Stimulated activated CD4-positive, alpha-beta T cell treated with anti-CD3 and anti-CD28 coated beads, Interleukin-2, amount 100 ng/mL, for 24 hours (primary cell): ENCODE measurements around the gene CAMK1D.

Experiments
- DNase-seq, 2 donors: peaks; one replicate each; pipeline ENCODE4 v3.0.0-alpha.2; 2020

The CAMK1D gene

DNA sequence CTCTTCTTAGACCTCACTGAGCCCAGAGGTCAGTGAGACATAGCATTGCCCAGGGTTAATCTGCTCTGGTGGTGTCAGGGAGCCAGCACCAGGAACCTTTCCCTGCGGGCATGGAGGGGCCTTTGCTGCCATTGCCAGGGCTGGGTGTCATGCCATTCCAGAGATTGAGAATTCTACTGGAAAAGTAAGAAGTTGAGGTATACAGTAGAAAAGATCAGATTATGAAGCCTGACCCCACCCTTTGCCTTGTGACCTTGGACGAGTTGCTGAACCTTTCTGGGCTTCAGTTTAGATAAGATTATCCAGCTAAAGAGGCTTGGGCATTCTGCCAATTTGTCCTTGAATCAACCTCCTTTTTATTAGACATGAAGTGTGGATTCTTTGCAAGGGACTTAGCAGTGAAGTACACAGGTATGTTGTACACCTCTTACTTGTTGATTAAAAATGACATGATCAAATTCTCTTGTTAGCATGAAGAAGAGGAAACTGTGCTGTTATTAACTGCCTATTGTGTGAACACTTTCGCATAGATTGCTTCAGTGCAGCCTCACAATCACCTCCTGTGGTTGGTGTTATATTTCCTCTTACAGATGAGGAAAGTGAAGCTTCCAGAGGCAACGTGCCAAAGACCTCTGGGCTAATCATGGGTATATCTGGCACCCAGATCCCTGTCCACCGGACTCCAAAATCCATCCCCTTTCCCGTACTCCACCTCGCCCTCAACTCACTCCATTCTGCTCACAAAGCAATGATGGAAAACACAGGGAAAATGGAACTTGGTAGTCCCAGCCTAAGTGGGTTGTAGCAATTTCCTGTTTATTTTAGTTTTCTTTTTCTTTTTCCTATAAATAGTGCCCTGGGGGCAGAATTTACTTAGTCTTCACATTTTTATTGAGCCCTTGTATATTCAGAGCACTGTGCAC, 151.3 kb downstream of the CAMK1D start:
- no peak for DNase-seq

DNA sequence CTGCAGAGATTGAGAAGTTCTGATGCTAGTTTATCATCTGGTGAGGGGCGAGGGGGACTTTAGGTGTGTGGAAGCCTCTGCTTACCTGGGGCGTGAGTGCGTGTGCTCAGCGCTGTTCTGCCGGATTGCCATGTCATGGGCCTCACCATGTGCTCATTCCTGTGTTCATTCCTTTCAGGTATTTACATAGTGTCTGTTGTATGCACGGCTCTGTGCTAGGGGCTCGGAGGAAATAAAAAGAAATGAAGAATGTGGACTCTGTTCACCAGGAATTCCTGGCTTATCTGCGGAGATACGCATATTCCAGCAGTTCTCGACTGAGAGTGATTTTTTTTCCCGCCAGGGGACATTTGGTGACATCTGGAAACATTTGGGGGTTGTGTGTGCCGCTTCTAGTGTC, 152.0 kb downstream of the CAMK1D start:
- no peak for DNase-seq

DNA sequence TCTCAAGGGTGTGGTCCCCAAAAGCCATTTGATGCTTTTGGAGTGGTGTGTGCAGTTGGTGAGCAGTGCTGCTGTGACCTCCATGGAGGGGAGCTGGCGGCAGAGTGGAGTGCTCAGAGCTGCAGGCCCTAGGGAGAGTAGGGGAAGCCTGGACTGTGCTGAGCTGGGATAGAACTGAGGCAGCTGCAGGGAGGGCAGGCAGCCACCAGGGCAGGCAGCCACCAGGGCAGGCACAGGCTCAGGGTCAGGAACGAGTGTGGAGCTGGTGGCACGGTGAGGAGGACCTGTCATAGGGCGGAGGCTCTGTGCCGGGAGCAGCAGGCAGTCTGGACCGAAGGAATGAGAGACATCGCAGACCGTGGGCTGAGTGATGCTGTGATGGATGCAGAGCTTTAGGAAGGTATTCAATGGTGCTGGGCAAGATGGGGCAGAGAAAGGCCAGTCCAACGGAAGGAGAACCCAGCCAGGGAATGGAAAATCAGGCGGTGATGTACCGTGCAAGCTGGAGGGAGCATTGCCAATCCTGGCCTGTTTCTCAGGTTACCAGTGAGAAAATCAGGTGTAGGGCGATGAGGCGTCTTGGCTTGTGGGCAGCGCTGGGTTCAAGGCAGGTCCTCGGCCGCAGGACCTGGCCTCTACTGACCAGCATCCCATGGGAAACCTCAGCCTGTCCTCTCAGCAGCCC, 152.6 kb downstream of the CAMK1D start:
- no peak for DNase-seq

DNA sequence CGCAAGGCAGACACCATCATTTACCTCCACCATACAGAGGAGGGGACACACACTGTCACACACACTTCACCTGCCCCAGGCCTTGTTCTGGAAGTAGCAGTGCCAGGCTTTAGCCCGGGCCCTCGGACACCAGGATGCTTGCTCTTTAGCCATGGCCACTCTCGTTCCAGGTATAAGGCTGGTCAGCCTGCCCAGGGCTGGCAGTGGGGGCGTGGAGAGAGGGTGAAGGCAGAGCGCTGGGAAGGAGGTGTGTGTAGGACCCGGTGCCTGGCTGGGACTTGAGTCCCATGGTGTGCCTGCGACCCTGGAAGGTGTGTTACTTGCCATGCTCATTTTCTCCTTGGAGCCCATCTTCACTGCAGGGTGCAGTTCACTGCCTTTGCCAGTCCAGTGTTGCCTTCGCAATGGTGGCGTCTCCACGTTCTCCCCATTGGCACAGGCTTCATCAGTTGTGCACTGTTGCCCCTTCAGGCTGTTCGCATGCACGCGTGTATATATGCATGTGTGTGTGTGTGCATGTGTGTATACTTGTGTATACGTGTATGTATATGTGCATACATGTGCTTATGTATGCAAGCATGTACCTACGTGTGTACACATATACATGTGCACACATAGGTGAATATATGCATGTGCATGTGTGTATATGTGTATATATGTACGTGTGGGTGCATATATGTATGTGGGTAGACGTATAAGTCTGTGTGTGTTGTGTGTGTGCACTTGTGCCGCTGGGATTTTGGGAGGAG, 153.4 kb downstream of the CAMK1D start:
- no peak for DNase-seq

DNA sequence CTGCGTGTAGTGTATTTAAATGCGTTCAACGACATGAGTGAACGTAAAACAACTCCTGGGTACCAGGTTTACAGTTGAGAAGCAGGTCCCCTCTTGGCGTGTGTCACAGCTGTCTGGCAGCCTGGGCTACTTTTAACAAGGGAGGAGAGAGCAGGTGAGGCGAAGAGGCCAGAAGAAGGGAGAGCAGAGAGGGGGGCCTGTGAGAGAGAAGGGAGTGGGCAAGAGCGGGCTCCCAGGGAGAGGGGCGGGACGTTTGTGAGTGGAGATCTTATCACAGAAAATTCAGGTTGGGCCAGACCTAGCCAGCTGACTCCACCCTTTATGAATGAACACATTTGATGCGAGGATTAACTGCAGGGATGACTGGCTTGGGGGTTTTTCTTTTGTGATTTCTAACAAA, 154.0 kb downstream of the CAMK1D start:
- DNase-seq = no peak

DNA sequence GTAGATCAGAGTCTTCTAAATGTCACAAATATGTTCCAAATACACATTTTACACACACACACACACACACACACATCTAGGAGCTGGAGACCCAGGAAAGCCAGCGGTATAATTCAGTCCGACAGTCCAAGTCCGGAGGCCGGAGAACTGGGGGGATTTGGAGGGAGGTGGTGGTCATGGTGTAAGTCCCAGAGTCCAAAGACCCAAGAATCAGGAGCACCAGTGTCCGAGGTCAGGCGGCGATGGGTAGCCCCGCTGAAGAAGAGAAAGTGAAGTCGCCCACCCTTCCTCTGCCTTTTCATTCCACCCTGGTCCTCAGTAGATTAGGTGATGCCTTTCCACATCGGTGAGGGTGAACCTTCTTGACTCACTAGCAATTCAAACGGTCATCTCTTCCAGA, 154.8 kb downstream of the CAMK1D start:
- DNase-seq = no peak

DNA sequence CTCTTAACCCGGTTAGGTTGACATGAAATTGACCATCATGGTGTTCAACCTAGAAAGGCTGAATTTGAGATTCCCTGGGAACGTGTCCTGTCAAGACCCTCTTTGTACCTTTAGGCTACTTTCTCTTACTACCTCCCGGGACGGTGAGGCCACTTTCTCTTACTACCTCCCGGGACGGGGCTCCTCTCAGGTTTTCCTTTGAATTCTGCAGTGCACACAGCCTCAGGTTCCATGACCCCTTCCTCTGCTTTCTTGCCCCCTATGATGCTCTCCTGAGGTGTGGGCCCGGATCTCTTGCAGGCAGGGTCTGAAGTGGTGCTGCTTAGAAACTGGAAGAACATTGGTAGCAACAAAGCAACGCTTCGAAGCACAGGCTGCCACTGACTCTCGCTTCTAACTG, 155.3 kb downstream of the CAMK1D start:
- no peak for DNase-seq

DNA sequence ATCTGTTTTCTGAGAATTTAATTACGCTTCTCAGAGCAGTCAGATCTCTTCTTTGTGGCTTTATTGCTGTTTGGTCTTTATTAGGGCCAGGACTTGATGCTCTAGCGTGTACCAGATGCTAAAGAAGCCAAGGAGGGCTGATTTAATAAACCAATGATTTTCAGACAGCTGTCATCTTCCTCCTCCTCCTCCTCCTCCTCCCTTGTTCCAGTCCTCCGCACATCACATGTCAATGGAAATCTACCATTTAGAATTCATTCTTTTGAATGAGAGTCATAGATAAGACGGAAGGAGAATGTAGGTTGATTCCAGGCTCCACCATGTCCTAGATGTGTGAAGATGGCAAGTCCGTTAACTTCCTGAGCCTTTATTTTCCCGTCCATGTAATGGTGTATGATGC, 156.3 kb downstream of the CAMK1D start:
- no peak for DNase-seq

DNA sequence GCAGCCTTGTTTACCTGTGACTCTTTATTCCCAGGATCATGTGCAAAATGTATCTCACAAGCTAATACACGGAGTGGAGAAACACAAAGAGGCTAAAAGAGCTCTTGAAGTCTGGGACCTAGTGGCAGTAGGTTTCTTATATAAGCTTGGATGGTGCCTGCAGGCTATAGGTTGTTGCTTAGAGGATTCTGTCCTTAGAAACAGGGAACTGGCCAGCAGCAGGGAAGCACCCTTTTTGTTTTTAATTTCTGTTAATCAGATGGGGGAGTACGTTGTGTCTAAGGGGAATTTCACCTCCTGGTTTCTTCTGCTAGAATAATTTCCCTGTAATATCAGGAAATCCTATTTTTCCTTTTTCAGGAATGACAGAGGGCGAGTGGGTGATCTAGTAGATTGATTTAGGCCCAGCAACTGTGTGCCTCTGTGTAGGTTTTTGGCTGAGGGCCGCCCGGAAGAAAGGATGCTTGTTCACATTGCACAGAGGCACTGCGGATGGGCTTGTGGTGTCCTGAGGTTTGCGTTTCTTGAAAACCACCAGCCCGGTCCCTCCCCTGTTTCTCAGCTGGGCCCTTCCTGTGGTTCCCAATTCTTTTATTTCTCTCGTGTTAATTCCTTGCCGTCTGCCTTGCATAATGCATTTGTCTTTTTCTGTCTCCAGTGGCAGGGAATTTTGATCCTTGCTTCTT, 158.0 kb downstream of the CAMK1D start:
- DNase-seq = no peak

DNA sequence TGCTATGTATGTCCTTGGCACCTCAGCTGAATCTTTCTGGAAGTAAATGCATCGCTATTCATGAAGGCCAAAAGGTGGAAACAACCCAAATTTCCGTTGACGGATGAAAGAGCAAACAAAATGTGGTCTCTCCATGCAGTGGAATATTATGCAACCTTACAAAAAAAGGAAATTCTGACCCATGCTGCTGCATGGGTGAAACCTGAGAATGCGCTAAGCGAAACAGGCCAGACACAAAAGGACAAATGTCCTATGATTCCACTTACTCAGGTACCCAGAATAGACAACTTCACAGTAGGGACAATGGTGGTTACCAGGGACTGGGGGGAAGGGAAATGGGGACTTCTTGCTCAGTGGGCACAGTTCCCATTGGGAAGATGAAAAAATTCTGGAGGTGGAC, 158.8 kb downstream of the CAMK1D start:
- no peak for DNase-seq

DNA sequence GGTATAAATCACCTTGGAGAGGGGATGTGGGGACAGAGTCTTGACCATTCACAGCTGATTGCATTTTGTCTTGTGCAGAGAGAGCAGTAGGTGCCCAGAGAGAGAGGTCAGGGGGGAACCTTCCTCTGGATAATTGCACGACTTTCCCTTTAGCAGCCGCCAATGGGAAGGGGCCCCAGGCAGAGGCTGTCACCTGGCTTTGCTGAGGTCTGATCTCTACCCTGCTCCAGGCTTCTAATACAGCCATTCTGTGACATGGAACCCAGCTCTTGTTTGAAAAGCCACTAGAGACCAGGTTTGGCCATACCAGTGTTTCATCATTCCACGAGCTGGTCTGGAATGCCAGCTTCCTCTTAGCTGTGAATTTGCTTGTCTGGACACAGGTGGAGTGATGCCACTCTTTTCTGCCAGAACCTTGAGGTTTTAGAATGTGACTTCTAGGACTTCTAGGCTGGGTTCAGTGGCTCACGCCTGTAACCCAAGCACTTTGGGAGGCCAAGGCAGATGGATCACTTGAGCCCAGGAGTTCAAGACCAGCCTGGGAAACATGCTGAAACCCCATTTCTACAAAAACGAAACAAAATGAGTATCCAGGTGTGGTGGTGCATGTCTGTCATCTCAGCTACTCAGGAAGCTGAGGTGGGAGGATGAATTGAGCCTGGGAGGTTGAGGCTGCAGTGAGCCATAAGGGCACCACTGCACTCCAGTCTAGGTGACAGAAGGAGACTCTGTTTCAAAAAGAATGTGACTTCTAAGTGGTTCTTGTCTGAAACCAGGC, 159.9 kb downstream of the CAMK1D start:
- DNase-seq = no peak

DNA sequence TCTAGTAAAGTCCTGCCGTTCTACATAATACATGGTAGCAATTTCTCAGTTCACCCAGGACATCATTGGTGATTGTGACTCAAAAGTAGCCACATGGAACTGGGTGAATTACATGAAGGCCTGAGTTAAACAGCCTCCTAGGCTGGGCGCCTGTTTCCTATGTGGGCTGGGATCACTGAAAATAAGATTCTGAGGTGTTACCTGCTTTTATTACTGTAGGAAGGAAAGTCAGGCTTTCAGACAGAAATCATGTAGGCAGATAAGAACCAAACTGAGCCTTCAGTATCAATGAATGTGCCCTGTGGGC, 160.4 kb downstream of the CAMK1D start:
- DNase-seq = no peak

DNA sequence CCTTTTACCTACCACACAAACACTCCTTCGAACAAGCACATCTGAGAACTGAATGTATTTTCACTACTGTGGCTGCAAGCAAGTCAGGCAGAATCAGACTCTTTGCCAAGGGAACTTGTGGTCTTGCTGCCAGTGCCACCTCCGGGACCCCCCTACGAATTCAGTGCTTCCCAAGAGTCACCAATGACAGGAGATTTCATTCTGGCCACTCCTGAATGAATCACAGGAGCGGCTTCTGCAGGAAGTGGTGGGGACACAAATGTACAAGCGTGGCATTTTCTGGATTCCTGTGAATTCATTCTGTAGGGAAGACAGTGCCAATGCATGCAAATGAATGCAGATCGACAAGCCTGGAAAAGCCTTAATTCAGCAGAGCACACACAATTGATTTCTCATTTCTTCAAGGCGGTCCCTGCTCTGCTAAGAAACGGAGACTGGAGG, 161.2 kb downstream of the CAMK1D start:
- DNase-seq = no peak

DNA sequence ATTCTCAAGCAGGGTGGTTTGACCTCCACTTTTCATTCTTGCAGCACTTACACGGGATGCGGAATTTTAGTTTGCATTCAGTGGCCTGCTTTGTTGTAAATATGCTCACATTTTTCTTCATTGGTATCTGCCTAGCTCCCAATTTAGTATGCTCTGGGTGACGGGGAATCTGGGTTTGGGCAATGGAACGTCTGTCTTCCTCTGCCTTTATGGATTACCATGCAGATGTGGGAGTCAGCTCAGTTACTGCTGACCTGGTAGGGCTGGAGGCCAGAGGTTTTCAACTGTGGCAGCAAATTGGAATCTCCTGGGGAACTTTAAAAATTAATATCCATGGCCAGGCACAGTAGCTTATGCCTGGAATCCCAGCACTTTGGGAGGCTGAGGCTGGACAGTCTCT, 161.6 kb downstream of the CAMK1D start:
- no peak for DNase-seq

DNA sequence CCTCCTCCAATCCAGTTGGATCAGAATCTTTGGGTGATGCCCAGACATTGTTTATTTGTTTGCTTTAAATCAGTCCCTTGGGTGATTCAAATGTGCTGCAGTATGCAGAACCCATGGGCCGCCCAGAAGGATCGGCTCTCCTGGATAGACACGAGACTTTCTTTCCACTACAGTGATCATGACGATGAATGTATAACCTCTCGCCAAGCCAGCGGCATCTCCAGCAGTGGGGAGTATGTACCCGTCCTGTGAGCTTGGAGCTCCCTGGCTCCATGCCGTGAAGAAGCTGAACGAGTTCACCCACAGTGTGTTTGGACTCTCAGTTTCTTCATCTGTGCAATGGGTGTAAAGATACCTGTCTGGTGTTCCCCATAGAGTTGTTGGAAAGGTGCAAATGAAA, 162.3 kb downstream of the CAMK1D start:
- no peak for DNase-seq

DNA sequence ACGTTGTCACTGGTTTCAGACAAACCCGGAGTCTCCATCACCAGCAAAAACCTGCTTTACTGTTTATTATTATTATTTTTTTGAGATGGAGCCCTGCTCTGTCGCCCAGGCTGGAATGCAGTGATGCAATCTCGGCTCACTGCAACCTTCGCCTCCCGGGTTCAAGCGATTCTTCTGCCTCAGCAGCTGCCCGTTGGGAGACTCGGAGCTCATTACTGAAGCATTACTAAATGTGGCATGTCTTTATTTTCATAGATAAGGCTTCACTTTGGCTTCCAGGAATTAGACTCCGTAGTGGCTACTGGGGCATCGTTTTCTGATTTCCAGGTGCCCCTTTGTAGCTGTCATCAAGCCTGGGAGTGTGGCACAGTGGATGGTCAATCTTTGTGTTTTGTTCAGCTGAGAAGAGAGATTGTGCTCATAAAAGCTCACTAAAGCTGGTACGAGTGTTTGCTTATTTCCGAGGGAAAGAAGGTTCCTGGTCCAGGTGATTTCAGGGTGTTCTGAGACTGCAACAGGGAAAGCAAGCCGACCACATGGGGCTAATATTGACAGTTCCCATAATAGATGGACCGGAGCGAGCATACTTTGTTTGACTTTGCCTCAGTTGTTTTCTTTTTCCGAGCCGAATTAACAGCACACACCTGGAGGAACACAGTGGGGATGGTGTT, 163.1 kb downstream of the CAMK1D start:
- no peak for DNase-seq

DNA sequence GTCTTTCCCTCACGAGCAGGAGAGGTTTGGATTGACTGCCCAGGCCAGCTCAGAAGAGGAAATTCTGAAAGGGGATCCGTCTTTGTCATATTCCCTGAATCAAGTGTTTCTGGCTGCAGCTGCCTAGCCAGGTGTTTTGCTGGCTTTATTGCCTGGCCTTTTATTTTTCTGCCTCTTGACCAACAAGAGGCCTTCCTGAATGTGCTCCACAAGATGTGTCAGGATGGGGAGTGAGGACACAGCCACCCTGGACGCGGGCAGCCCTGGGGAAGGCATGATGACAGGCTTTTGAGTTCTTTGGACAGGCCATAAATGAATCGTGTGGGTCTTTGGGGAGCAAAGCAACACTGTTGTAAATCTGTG, 163.6 kb downstream of the CAMK1D start:
- DNase-seq = no peak

DNA sequence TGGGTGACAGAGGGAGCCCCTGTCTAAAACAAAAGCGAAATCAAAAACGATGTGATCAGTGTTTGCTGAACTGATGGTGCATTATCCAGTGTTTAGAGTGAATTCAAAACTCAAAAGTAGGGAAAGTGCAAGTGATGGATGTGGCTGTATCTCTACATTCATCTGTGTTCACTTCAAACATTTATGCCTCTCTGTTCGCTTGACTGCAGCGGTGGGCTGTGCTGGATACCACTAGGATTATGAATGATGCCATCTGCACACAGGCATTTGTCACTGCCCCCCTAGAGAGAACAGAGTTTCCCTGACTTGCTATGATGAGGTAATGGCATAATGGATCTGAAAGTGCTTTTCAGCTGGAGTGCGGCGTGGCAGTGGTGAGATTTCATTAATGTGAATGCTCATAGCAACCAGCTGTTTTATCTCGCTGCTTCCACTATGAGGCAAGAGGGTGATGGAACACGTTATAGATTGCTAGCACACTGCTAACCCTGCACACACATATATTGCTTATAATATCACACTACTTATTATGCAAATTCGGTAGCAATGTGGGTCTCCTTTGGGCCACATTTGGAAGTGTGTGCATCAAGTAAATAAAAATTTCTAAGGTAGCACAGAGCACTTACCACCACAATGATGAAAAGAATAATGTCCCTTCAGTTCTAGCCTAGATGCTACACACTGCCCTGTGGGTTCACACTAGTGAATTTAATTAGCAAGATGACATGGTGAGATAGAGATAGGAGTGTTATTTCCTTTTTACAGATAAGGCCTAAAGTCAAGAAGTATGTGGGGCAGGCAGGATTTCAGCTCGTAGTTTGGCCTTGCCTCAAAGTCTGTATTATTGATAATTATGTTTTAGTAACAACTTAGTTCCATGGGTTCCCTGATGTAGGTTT, 164.7 kb downstream of the CAMK1D start:
- DNase-seq = no peak

DNA sequence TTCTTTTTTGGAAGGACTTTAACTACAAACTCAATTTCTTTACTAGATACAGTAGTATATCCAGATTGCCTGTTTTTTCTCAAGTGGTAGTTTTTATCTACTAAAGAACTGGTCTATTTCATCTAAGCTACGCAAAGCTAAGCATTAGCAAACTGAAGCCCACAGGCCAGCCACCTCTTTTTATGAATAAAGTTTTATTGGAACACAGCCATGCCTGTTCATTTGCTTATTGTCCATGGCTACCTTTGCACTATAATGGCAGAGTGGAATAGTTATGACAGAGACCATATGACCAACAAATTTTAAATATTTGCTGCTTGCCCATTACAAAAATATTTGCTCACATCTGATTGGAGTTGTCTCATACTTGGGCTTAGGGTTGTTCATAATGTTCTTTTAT, 168.7 kb downstream of the CAMK1D start:
- no peak for DNase-seq

DNA sequence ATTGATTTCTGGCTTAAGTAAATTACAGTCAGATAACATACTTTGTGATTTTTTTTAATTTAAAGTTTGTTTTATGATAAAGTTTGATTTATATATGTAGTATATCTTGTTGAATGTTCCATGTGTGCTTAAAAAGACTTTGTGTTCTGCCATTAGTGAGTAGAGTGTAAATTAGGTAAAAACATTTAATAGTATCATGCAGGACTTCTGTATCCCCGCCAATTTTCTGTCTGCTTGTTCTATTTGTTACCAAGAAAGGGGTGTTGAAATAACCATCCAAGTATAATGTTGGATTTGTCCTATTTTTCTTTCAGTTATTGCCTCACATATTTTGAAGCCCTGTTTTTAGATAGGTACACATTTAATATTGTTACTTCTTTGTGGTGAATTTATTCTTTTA, 172.1 kb downstream of the CAMK1D start:
- DNase-seq = no peak

DNA sequence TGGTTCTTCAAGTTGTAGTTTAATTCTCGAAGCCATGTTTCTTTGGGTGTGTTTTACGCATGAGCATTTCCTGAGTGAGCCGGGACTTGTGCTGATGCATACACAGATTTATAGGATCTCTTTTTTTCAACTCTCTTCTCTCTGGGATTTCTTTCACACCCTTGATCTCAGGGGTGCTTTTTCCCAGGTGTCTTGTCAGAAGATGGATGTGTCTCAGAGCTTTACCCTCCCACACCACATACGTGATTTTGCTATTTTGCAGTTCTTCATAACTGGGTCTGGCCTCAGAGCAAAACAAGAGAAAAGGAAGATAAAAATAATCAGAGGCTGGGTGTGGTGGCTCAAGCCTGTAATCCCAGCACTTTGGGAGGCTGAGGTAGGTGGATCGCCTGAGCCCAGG, 177.0 kb downstream of the CAMK1D start:
- DNase-seq = no peak
